Measurements from ENCODE around the gene CXCL5.

CXCL5 gene

GRCh38 chr4:73979407-73979957 is 19.0 kb downstream of the CXCL5 start:
- H3K4me3 ChIP-seq (ENCODE audit: low read depth, low read length): no peak overlapping the region
- TF ChIP-seq, protein P1, sequence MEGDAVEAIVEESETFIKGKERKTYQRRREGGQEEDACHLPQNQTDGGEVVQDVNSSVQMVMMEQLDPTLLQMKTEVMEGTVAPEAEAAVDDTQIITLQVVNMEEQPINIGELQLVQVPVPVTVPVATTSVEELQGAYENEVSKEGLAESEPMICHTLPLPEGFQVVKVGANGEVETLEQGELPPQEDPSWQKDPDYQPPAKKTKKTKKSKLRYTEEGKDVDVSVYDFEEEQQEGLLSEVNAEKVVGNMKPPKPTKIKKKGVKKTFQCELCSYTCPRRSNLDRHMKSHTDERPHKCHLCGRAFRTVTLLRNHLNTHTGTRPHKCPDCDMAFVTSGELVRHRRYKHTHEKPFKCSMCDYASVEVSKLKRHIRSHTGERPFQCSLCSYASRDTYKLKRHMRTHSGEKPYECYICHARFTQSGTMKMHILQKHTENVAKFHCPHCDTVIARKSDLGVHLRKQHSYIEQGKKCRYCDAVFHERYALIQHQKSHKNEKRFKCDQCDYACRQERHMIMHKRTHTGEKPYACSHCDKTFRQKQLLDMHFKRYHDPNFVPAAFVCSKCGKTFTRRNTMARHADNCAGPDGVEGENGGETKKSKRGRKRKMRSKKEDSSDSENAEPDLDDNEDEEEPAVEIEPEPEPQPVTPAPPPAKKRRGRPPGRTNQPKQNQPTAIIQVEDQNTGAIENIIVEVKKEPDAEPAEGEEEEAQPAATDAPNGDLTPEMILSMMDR (IDR thresholded peaks at IDR 0.05; ENCODE audit: insufficient read depth, low read depth, low read length, missing control alignments): no peak

GRCh38 chr4:73978886-73979285 is 19.6 kb downstream of the CXCL5 start:
- TF ChIP-seq, protein P1 (IDR thresholded peaks at IDR 0.05; ENCODE audit: insufficient read depth, low read depth, low read length, missing control alignments): no peak
- DNase-seq (ENCODE audit: low read depth): no peak
- no peak overlapping the region for H3K4me3 ChIP-seq (ENCODE audit: low read depth, low read length)

More at GRCh38 chr4:73979407-73979957, 19.0 kb downstream of the CXCL5 start:
- no peak for DNase-seq (ENCODE audit: low read depth)

GRCh38 chr4:73976716-73977115 is 21.8 kb downstream of the CXCL5 start:
- DNase-seq (ENCODE audit: low read depth): no peak

DNA sequence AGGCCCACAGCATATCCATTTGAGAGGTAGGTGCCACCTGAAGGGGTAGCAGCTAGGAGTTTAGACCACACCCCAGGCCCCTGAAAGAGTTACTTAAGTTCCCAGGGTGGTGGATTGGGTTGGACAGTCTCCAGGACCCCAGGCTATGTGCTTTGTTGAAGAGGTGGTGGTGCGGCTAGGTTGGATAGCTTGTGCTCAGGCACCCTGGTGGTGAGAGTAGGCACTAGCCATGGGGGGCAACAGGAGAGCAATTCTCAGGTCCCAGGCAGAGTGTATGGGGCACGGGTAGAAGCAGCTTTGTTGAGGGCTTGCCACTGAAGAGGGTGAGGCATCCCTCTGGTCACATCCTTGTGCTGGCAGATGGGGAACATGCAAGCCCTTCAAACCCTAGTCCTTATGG is 22.3 kb downstream of the CXCL5 start:
- TF ChIP-seq, protein P1 (IDR thresholded peaks at IDR 0.05; ENCODE audit: insufficient read depth, low read depth, low read length, missing control alignments): no peak
- no peak overlapping the region for H3K4me3 ChIP-seq (ENCODE audit: low read depth, low read length)
- DNase-seq (ENCODE audit: low read depth): no peak

More at GRCh38 chr4:73976716-73977115, 21.8 kb downstream of the CXCL5 start:
- TF ChIP-seq, protein P1 (IDR thresholded peaks at IDR 0.05; ENCODE audit: insufficient read depth, low read depth, low read length, missing control alignments): no peak
- no peak overlapping the region for H3K4me3 ChIP-seq (ENCODE audit: low read depth, low read length)

- TF ChIP-seq, protein P1 (IDR thresholded peaks at IDR 0.05; ENCODE audit: insufficient read depth, low read depth, low read length, missing control alignments): no peak
- no peak overlapping the region for H3K4me3 ChIP-seq (ENCODE audit: low read depth, low read length)
- no peak for DNase-seq (ENCODE audit: low read depth)
These were observed 24.1 kb downstream of the CXCL5 start for GRCh38 chr4:73974352-73974751.

DNA sequence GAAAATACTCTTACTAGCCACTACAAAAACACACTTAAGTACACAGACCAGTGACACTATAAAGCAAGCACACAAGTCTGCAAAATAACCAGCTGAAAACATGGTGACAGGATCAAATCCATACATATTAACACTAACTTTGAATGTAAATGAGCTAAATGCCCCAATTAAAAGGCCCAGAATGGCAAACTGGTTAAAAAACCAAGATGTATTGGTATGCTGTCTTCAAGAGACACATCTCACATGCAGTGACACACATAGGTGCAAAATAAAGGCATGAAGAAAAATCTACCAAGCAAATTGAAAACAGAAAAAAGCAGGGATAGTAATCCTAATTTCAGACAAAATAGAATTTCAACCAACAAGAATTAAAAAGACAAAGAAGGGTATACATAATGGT is 27.5 kb downstream of the CXCL5 start:
- no peak for DNase-seq (ENCODE audit: low read depth)
- TF ChIP-seq, protein P1 (IDR thresholded peaks at IDR 0.05; ENCODE audit: insufficient read depth, low read depth, low read length, missing control alignments): no peak
- no peak overlapping the region for H3K4me3 ChIP-seq (ENCODE audit: low read depth, low read length)

GRCh38 chr4:73970011-73970410 is 28.5 kb downstream of the CXCL5 start:
- DNase-seq (ENCODE audit: low read depth): no peak
- H3K4me3 ChIP-seq (ENCODE audit: low read depth, low read length): no peak overlapping the region
- TF ChIP-seq, protein P1 (IDR thresholded peaks at IDR 0.05; ENCODE audit: insufficient read depth, low read depth, low read length, missing control alignments): no peak

All from GM12865 (cell line).